ENCODE measurements around the gene ANKS1A.

The ANKS1A gene

GRCh38 chr6:35035481-35036030, 146.5 kb downstream of the ANKS1A start:
- TF ChIP-seq CTCF (IDR thresholded peaks at IDR 0.05; ENCODE audit: insufficient read depth, low read depth, low read length, missing control alignments), result no peak
- no peak overlapping the region for H3K4me3 ChIP-seq (ENCODE audit: low read length)
- DNase-seq (ENCODE audit: low read depth), result peak; percentile 52

DNA sequence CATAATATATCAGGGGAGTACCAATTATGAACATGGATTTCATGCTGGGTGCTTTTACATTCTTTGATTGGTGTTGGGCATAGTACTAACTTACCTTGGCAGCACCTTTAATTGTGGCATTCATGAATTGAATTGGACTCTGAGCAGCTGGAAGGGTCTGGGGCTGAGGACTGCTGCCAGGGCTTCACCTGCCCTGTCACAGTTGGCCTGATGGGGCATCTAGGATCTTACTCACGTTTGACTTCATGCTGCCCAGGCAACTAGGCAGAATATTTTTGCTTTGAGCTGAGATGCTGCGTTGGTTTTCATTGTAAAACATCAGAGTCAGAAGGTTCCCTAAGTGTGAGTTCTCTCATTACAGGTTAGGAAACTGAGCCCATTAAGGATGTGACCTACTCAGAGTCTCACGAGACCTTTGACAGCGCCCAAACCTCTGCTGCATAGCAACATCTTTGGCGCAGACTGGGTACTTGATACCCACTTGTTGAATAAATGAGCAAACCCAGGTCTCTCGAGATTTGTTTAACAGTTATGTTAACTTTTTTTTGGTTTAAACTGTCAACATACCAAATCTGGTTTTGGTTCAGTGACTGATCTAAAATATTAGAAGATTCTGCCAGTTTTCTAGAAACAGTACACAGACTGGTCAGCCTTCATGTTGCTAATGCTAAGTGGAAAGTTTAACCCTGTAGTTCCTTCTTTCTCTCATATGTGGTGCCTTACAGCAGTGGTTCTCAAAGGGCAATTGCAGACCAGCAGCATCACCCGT, 147.2 kb downstream of the ANKS1A start:
- no peak for DNase-seq (ENCODE audit: low read depth)
- no peak overlapping the region for H3K4me3 ChIP-seq (ENCODE audit: low read length)
- TF ChIP-seq CTCF (IDR thresholded peaks at IDR 0.05; ENCODE audit: insufficient read depth, low read depth, low read length, missing control alignments), result no peak

DNA sequence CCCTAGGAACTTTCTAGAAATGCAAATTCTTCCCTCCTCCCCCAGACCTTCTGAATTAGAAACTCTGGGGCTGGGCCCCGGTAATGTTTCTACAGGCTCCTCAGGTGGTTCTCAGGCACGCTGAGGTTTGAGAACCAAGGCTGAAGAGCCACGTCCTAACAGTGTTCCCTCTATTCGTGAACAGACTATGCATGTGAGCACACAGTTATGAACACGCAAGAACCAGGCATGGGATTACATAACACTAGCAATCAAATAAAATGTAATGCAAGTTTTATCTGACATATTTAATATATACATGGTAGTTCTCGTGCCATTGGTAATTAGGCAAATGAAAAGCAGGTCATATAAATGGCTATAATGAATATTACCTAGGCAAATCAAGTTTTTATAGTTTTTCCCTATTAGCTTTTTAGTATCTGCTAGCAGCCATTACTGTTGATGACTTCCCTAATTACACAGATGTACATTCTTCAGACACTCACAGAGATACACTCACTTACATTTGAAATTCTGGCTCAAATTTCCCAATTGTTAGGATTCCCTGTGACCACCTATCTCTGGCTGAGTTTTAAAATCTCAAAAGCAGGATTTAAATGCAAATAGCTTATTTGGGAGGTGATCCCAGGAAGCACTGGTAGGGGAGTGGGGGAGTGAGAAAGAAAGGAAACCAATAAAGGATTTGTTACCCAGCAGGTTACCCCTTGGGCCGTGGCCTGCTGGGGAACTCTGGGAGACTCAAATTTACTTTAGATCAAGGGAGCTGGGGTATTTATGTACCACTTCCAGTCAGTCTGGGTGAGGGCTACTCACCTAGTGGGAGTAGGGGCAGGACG, 148.0 kb downstream of the ANKS1A start:
- no peak for DNase-seq (ENCODE audit: low read depth)
- no peak overlapping the region for H3K4me3 ChIP-seq (ENCODE audit: low read length)
- no peak for TF ChIP-seq CTCF (IDR thresholded peaks at IDR 0.05; ENCODE audit: insufficient read depth, low read depth, low read length, missing control alignments)

DNA sequence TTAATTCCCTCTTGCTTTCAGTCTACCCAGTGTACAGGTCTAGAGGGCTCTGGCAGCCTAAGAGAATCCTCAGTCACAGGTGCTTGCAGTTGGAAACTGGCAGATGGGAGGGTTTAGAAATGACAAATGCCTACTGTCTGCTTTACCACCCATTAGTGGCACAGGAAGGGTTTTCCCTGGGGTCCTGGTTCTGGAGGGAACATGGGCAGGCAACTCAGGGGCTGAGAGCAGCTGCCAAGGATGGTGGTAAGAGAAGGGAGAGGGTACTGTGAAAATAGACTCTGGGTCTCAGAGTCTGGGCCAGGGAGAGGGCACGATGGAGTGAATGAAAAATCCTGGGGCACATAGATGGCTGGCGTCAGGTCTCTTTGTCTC, 148.6 kb downstream of the ANKS1A start:
- DNase-seq (ENCODE audit: low read depth), result no peak
- no peak for TF ChIP-seq CTCF (IDR thresholded peaks at IDR 0.05; ENCODE audit: insufficient read depth, low read depth, low read length, missing control alignments)
- H3K4me3 ChIP-seq (ENCODE audit: low read length), result no peak overlapping the region

- no peak for TF ChIP-seq CTCF (IDR thresholded peaks at IDR 0.05; ENCODE audit: insufficient read depth, low read depth, low read length, missing control alignments)
- no peak overlapping the region for H3K4me3 ChIP-seq (ENCODE audit: low read length)
- peak; percentile 13 for DNase-seq (ENCODE audit: low read depth)
Observed at GRCh38 chr6:35038076-35038475, 149.0 kb downstream of the ANKS1A start.

DNA sequence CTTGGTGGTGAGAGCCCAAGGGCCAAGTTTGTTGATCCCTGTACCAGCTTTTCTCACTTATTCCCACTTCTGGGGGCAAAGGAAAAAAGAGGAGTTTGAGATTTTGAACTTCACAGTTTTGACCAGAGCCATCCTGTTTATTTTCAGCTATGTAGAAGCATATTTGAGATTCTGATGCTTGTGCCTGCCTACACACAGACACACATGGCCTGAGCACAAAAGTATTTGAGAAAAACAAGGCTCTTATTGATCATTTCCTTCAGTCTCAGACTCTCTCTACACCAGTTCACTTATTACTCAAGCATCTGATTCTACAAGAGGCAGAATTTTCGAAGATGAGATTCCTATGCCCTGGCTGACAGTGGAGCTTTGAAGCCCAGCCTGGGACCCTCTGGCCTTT, 151.3 kb downstream of the ANKS1A start:
- TF ChIP-seq CTCF (IDR thresholded peaks at IDR 0.05; ENCODE audit: insufficient read depth, low read depth, low read length, missing control alignments), result no peak
- no peak overlapping the region for H3K4me3 ChIP-seq (ENCODE audit: low read length)
- DNase-seq (ENCODE audit: low read depth), result no peak
